ENCODE results near the gene ARHGAP28. TPM values are rescaled to one million over a fixed set of nuclear protein-coding genes. Genes with fewer than 3 reads are reported as not detected.

Gene ARHGAP28
- polyA plus RNA-seq, 1 donor: 60.3 TPM

GRCh38 chr18:6873040-6873751, 143.7 kb downstream of the ARHGAP28 start:
- no peak for DNase-seq

- DNase-seq: no peak
Observed at GRCh38 chr18:6874315-6874714, 144.8 kb downstream of the ARHGAP28 start.

- no peak for DNase-seq
Observed at GRCh38 chr18:6875749-6876148, 146.2 kb downstream of the ARHGAP28 start.

GRCh38 chr18:6876641-6877041, 147.1 kb downstream of the ARHGAP28 start:
- DNase-seq: no peak

GRCh38 chr18:6877288-6877687, 147.8 kb downstream of the ARHGAP28 start:
- DNase-seq: no peak

GRCh38 chr18:6878556-6879297, 149.2 kb downstream of the ARHGAP28 start:
- no peak for DNase-seq

- DNase-seq: no peak
Observed at GRCh38 chr18:6879508-6880195, 150.1 kb downstream of the ARHGAP28 start.

GRCh38 chr18:6881034-6881820, 151.7 kb downstream of the ARHGAP28 start:
- DNase-seq: no peak

- no peak for DNase-seq
Observed at GRCh38 chr18:6882401-6882800, 152.9 kb downstream of the ARHGAP28 start.

- peak; percentile 13 for DNase-seq
Observed at GRCh38 chr18:6885006-6885481, 155.5 kb downstream of the ARHGAP28 start.

- peak; percentile 74 for DNase-seq
Observed at GRCh38 chr18:6885992-6886796, 156.7 kb downstream of the ARHGAP28 start.

- no peak for DNase-seq
Observed at GRCh38 chr18:6886797-6887330, 157.3 kb downstream of the ARHGAP28 start.

GRCh38 chr18:6891788-6892187, 162.3 kb downstream of the ARHGAP28 start:
- no peak for DNase-seq

GRCh38 chr18:6901286-6901926, 171.9 kb downstream of the ARHGAP28 start:
- DNase-seq: no peak

- no peak for DNase-seq
Observed at GRCh38 chr18:6917072-6917471, 187.6 kb downstream of the ARHGAP28 start.

- peak; percentile 77 for DNase-seq
Observed at GRCh38 chr18:6920099-6920955, 190.8 kb downstream of the ARHGAP28 start.

GRCh38 chr18:6921571-6921970, 192.1 kb downstream of the ARHGAP28 start:
- no peak for DNase-seq

- no peak for DNase-seq
Observed at GRCh38 chr18:6923220-6923619, 193.7 kb downstream of the ARHGAP28 start.

GRCh38 chr18:6927153-6927552, 197.6 kb downstream of the ARHGAP28 start:
- DNase-seq: no peak
